Neural progenitor cell (in vitro differentiated cells): ENCODE results near the gene GJB3. TPM values are rescaled to one million over a fixed set of nuclear protein-coding genes. Genes with fewer than 3 reads are reported as not detected.
"Not testable (repeated sequence)": the region's sequence is repeated elsewhere in the genome, so short reads cannot be mapped to it uniquely, and the experiment has no call there.

Experiments used
- DNase-seq: peaks from one replicate; pipeline ENCODE4 v3.0.0-alpha.2; 2016; ENCODE audit warnings: low spot score
- H2AFZ ChIP-seq: fragments of 200-600 bp; sonication (generic); replicated peaks from 2 replicates; pipeline ENCODE4 v1.6.1; 2016; ENCODE audit warnings: antibody characterized with exemption
- H3F3A ChIP-seq: fragments of 200-600 bp; sonication (generic); 2 replicates; pipeline ENCODE4 v1.6.1; 2016; ENCODE audit warnings: antibody characterized with exemption, low read depth
- H3K27ac ChIP-seq: fragments of 200-600 bp; sonication (generic); 2 replicates; pipeline ENCODE4 v1.5.1; 2016; ENCODE audit warnings: mild to moderate bottlenecking
- H3K27me3 ChIP-seq: fragments of 200-600 bp; sonication (generic); 2 replicates; pipeline ENCODE4 v1.6.1; 2016; ENCODE audit warnings: mild to moderate bottlenecking, moderate library complexity
- H3K36me3 ChIP-seq: fragments of 200-600 bp; sonication (generic); 2 replicates; pipeline ENCODE4 v1.5.1; 2016
- H3K4me1 ChIP-seq: fragments of 200-600 bp; sonication (generic); 2 replicates; pipeline ENCODE4 v1.6.1; 2016; ENCODE audit warnings: mixed run types
- H3K4me2 ChIP-seq: fragments of 200-600 bp; sonication (generic); 2 replicates; pipeline ENCODE4 v1.6.1; 2016
- H3K4me3 ChIP-seq: fragments of 200-600 bp; sonication (generic); 2 replicates; pipeline ENCODE4 v1.5.1; 2016
- H3K79me2 ChIP-seq: fragments of 200-600 bp; sonication (generic); 2 replicates; pipeline ENCODE4 v1.6.1; 2016; ENCODE audit warnings: low read depth
- H3K9ac ChIP-seq: fragments of 200-600 bp; sonication (generic); 2 replicates; pipeline ENCODE4 v1.6.1; 2016
- H3K9me3 ChIP-seq: fragments of 200-600 bp; sonication (generic); 2 replicates; pipeline ENCODE4 v1.5.1; 2016; ENCODE audit warnings: low read depth
- H4K20me1 ChIP-seq: fragments of 200-600 bp; sonication (generic); 2 replicates; pipeline ENCODE4 v1.6.1; 2016; ENCODE audit warnings: low read depth
- H3K27ac Mint-ChIP-seq: 3 replicates; pipeline ENCODE4 v1.8.0; 2021; ENCODE audit warnings: mixed read lengths
- H3K27me3 Mint-ChIP-seq: 2 replicates; pipeline ENCODE4 v1.8.0; 2022; ENCODE audit warnings: low read depth, mild to moderate bottlenecking, inconsistent platforms, moderate library complexity, mixed read lengths; ENCODE audit not compliant: insufficient read depth
- H3K36me3 Mint-ChIP-seq: 3 replicates; pipeline ENCODE4 v1.8.0; 2021; ENCODE audit warnings: mixed read lengths
- H3K4me1 Mint-ChIP-seq: 3 replicates; pipeline ENCODE4 v1.8.0; 2021; ENCODE audit warnings: mixed read lengths
- H3K4me3 Mint-ChIP-seq: 3 replicates; pipeline ENCODE4 v1.8.0; 2021; ENCODE audit warnings: mild to moderate bottlenecking, moderate library complexity, mixed read lengths
- H3K9me3 Mint-ChIP-seq: 3 replicates; pipeline ENCODE4 v1.8.0; 2020; ENCODE audit warnings: mixed read lengths
- CTCF ChIP-seq: fragments of 200-600 bp; sonication (generic); IDR thresholded peaks from 2 replicates; pipeline ENCODE4 v1.5.1; 2017; ENCODE audit warnings: antibody characterized with exemption, mild to moderate bottlenecking
- EZH2 ChIP-seq: fragments of 200-600 bp; sonication (generic); IDR thresholded peaks from 2 replicates; pipeline ENCODE4 v1.6.1; 2017; ENCODE audit warnings: antibody characterized with exemption, mild to moderate bottlenecking, moderate library complexity
- EZH2phosphoT487 ChIP-seq: fragments of 200-600 bp; sonication (generic); IDR thresholded peaks from 2 replicates; pipeline ENCODE4 v1.6.1; 2017; ENCODE audit warnings: antibody characterized with exemption
- total RNA-seq: library from RNA; depleted of rRNA; stranded (reverse); fragments of >200 nt; gene quantifications from 2 replicates; pipeline ENCODE4 v1.2.3, GENCODE V29; 2015; ENCODE audit warnings: low replicate concordance

Gene GJB3
- total RNA-seq, 1 donor from 2014 or later = not detected

GRCh38 chr1:34816778-34817177 lies 35.8 kb downstream of the GJB3 start:
- Histone ChIP-seq H3K4me3 (no peak overlapping the region), H2AFZ (no peak overlapping the region), H3K4me1 (no peaks in the 10 kb centered on the region), H3K79me2 (no peaks in the 10 kb centered on the region), H3K36me3 (no peaks in the 10 kb centered on the region), H3K9ac (peak overlapping the region; percentile 15), H3K27ac (no peak overlapping the region), H3K9me3 (no peaks in the 10 kb centered on the region), H3K4me2 (no peak overlapping the region), H3K27me3 (no peaks in the 10 kb centered on the region), H3F3A (no peaks in the 10 kb centered on the region), H4K20me1 (no peaks in the 10 kb centered on the region)
- peaks cover 7% of the 10 kb centered on the region for H3K4me1 Mint-ChIP-seq
- no peaks in the 10 kb centered on the region for H3K36me3 Mint-ChIP-seq
- no peak for DNase-seq
- TF ChIP-seq EZH2phosphoT487 = no peak
- TF ChIP-seq EZH2 = no peak
- TF ChIP-seq CTCF = no peak
- peaks cover 4% of the 10 kb centered on the region for H3K27me3 Mint-ChIP-seq
- H3K4me3 Mint-ChIP-seq = no peak overlapping the region
- no peak overlapping the region for H3K27ac Mint-ChIP-seq
- H3K9me3 Mint-ChIP-seq = peaks cover 3% of the 10 kb centered on the region

GRCh38 chr1:34818862-34819261 lies 37.8 kb downstream of the GJB3 start:
- H3K27ac ChIP-seq, H3K4me3 ChIP-seq, H3K27me3 Mint-ChIP-seq, H3K4me3 Mint-ChIP-seq, H3K9ac ChIP-seq, H3K4me2 ChIP-seq, H3K9me3 ChIP-seq, H3K36me3 Mint-ChIP-seq, H3K27me3 ChIP-seq, H3F3A ChIP-seq, H3K9me3 Mint-ChIP-seq, H4K20me1 ChIP-seq, H3K79me2 ChIP-seq, DNase-seq, H3K4me1 Mint-ChIP-seq, H3K36me3 ChIP-seq, H2AFZ ChIP-seq, H3K4me1 ChIP-seq, H3K27ac Mint-ChIP-seq: not testable (repeated sequence)

GRCh38 chr1:34822202-34822601 lies 41.2 kb downstream of the GJB3 start:
- Histone ChIP-seq H3K27ac (no peak overlapping the region), H3F3A (no peaks in the 10 kb centered on the region), H3K79me2 (no peaks in the 10 kb centered on the region), H2AFZ (no peak overlapping the region), H3K36me3 (no peaks in the 10 kb centered on the region), H3K27me3 (no peaks in the 10 kb centered on the region), H4K20me1 (no peaks in the 10 kb centered on the region), H3K4me2 (no peak overlapping the region), H3K4me3 (no peak overlapping the region), H3K9me3 (no peaks in the 10 kb centered on the region), H3K9ac (no peak overlapping the region), H3K4me1 (no peaks in the 10 kb centered on the region)
- Mint-ChIP-seq H3K4me3 (no peak overlapping the region), H3K4me1 (peaks cover 11% of the 10 kb centered on the region), H3K9me3 (peaks cover 2% of the 10 kb centered on the region), H3K36me3 (no peaks in the 10 kb centered on the region), H3K27me3 (no peaks in the 10 kb centered on the region), H3K27ac (no peak overlapping the region)
- no peak for DNase-seq
- TF ChIP-seq CTCF (no peak), EZH2phosphoT487 (no peak), EZH2 (no peak)

- H3K4me3 ChIP-seq = no peak overlapping the region
- H4K20me1 ChIP-seq = no peaks in the 10 kb centered on the region
- H3K4me2 ChIP-seq = no peak overlapping the region
- H3K27me3 ChIP-seq = no peaks in the 10 kb centered on the region
- no peaks in the 10 kb centered on the region for H3F3A ChIP-seq
- no peak for DNase-seq
- no peaks in the 10 kb centered on the region for H3K36me3 ChIP-seq
- no peaks in the 10 kb centered on the region for H3K36me3 Mint-ChIP-seq
- no peaks in the 10 kb centered on the region for H3K9me3 ChIP-seq
- H3K4me3 Mint-ChIP-seq = no peak overlapping the region
- H3K27me3 Mint-ChIP-seq = no peaks in the 10 kb centered on the region
- no peak overlapping the region for H2AFZ ChIP-seq
- H3K4me1 Mint-ChIP-seq = peaks cover 12% of the 10 kb centered on the region
- TF ChIP-seq EZH2phosphoT487 (no peak), EZH2 (no peak), CTCF (no peak)
- peaks cover 2% of the 10 kb centered on the region for H3K9me3 Mint-ChIP-seq
- no peaks in the 10 kb centered on the region for H3K79me2 ChIP-seq
- no peak overlapping the region for H3K9ac ChIP-seq
- no peak overlapping the region for H3K27ac ChIP-seq
- no peaks in the 10 kb centered on the region for H3K4me1 ChIP-seq
- H3K27ac Mint-ChIP-seq = peak overlapping the region; percentile 50
Observed at GRCh38 chr1:34824817-34825454, 43.9 kb downstream of the GJB3 start.
